Small intestine (tissue), 7 donors: ENCODE data around the gene LEPROT. TPM values are rescaled to one million over a fixed set of nuclear protein-coding genes. Genes with fewer than 3 reads are reported as not detected.

Experiments
- DNase-seq, 2 donors: peaks; one replicate each; pipeline versions ENCODE4 v3.0.0 to v3.0.0-alpha.2; 2013
- FAIRE-seq: peaks from 2 replicates; lab custom pipeline; 2012; peaks lifted over from hg19 to GRCh38; lab: Jason Lieb, UNC
- H3K27ac ChIP-seq, 3 donors: one replicate each; pipeline ENCODE4 v1.5.1; 2013; ENCODE audit warnings: low read length in 2 of 3, mild to moderate bottlenecking in 2 of 3, control low read depth in 1 of 3, inconsistent platforms in 1 of 3, low read depth in 1 of 3, moderate library complexity in 1 of 3
- H3K27me3 ChIP-seq, 3 donors: one replicate each; pipeline ENCODE4 v1.6.1; 2013; ENCODE audit warnings: low read length in 3 of 3, inconsistent platforms in 1 of 3; ENCODE audit not compliant: control insufficient read depth in 3 of 3, insufficient read depth in 3 of 3
- H3K36me3 ChIP-seq, 3 donors: one replicate each; pipeline ENCODE4 v1.6.1; 2013; ENCODE audit warnings: low read length in 3 of 3, inconsistent platforms in 1 of 3, low read depth in 1 of 3, mild to moderate bottlenecking in 1 of 3, moderate library complexity in 1 of 3; ENCODE audit not compliant: control insufficient read depth in 3 of 3, insufficient read depth in 2 of 3
- H3K4me1 ChIP-seq, 3 donors: one replicate each; pipeline ENCODE4 v1.6.1; 2013; ENCODE audit warnings: low read length in 2 of 3, inconsistent platforms in 1 of 3, low read depth in 1 of 3, mild to moderate bottlenecking in 1 of 3, moderate library complexity in 1 of 3; ENCODE audit not compliant: control insufficient read depth in 3 of 3, insufficient read depth in 2 of 3
- H3K4me3 ChIP-seq, 3 donors: one replicate each; pipeline ENCODE4 v1.5.1; 2013; ENCODE audit warnings: low read length in 3 of 3, control low read depth in 1 of 3, inconsistent platforms in 1 of 3, low read depth in 1 of 3, mild to moderate bottlenecking in 1 of 3, moderate library complexity in 1 of 3
- H3K9me3 ChIP-seq, 2 donors: one replicate each; pipeline ENCODE4 v1.6.1; 2013; ENCODE audit warnings: low read depth in 1 of 2, low read length in 1 of 2; ENCODE audit not compliant: control insufficient read depth in 2 of 2, insufficient read depth in 1 of 2
- WGBS, 3 donors: extraction: QIAGEN DNeasy Blood & Tissue Kit; methylation state at CpG; one replicate each; pipeline ENCODE4 v1.1.7; 2013; 5-methylcytosine and 5-hydroxymethylcytosine counted together
- polyA plus RNA-seq, 4 donors: library from polyadenylated mRNA; stranded (reverse) in 3 of 4; unstranded in 1 of 4; fragments of 200-250 nt in 3 of 4; fragments of 120-200 nt in 1 of 4; gene quantifications; one replicate each; pipeline versions ENCODE4 v1.2.1 to v1.2.3, GENCODE V29; 2013
- donor health status: healthy with polysubstance abuse.
- donor health status: control.
- donor health status: control.
- donor health status: Bipolar disorder and iron deficiency.
- donor health status: healthy.

LEPROT gene
- polyA plus RNA-seq, 4 donors, result 14.1 to 61.5 (median 25.2) TPM

GRCh38 chr1:65435987-65436386 lies 15.5 kb downstream of the LEPROT start:
- WGBS, 3 donors, result 83 to 89% (median 86%) methylated on average over 2 of the region's 2 CpGs
- H3K27me3 ChIP-seq, result no peaks in the 10 kb centered on the region
- FAIRE-seq (no peak), DNase-seq (no peak)
- H3K27ac ChIP-seq, result no peak overlapping the region
- no peaks in the 10 kb centered on the region for H3K4me1 ChIP-seq
- no peaks in the 10 kb centered on the region for H3K9me3 ChIP-seq
- peaks cover 0 to 10% (median 7%) of the 10 kb centered on the region in 3 donors for H3K36me3 ChIP-seq
- H3K4me3 ChIP-seq, result no peak overlapping the region

DNA sequence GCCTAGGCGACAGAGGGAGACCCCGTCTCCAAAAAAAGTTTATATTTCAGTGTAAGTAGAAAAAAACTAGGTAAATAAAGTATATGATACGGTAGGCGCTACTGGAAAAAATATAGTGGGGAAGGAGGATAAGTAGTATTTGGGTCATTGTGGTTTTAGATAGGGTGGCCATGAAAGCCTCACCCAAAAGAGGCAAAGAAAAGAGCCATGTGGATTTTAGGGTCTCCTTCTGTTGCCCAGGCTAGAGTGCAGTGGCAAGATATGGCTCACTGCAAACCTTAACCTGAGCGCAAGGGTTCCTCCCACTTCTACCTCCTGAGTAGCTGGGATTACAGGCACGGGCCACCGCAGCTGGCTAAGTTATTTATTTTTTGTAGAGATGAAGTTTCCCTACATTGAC lies 17.1 kb downstream of the LEPROT start:
- Histone ChIP-seq H3K4me1 (no peaks in the 10 kb centered on the region), H3K27ac (no peak overlapping the region), H3K36me3 (peaks cover 0 to 7% (median 4%) of the 10 kb centered on the region in 3 donors), H3K9me3 (no peaks in the 10 kb centered on the region), H3K4me3 (no peak overlapping the region), H3K27me3 (no peaks in the 10 kb centered on the region)
- FAIRE-seq (no peak), DNase-seq (no peak)
- 96 to 98% (median 97%) methylated on average over 7 of the region's 7 CpGs for WGBS, 3 donors

DNA sequence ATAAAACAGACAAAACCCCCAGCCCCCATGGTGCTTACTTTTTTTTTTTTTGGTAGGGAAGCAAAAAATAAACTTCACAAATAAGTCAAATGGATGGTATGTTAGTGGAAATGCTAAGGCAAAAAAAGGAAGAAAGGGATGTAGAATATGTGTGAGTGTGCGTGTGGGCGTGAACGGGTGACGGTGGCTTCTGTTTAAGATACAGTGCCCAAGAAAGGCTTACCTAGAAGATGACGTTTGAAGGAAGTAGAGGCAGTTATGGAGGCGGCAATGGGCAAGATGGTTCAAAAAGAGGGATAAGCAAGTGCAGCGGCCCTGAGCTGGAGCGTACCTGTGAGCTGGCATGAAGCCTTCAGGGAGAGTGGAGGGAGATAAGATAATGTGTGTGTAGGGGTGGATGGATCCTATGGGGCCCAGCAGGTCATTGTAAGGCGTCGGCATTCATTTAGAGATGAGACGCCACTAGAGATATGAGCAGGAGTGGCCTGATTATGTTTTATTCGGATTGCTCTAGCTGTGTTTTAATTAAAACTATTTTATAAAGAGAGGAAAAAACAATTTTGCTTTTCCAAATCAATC lies 19.9 kb downstream of the LEPROT start:
- FAIRE-seq (no peak), DNase-seq (no peak)
- Histone ChIP-seq H3K36me3 (peaks cover 0 to 2% (median 0%) of the 10 kb centered on the region in 3 donors), H3K9me3 (no peaks in the 10 kb centered on the region), H3K4me1 (no peaks in the 10 kb centered on the region), H3K27ac (no peak overlapping the region), H3K27me3 (no peaks in the 10 kb centered on the region), H3K4me3 (no peak overlapping the region)
- 78 to 86% (median 79%) methylated on average over 12 of the region's 12 CpGs for WGBS, 3 donors

GRCh38 chr1:65440915-65441314 lies 20.4 kb downstream of the LEPROT start:
- Histone ChIP-seq H3K4me1 (no peaks in the 10 kb centered on the region), H3K27ac (no peak overlapping the region), H3K27me3 (no peaks in the 10 kb centered on the region), H3K36me3 (peaks cover 0 to 2% (median 0%) of the 10 kb centered on the region in 3 donors), H3K9me3 (no peaks in the 10 kb centered on the region), H3K4me3 (no peak overlapping the region)
- 58 to 81% (median 71%) methylated on average over 1 of the region's 1 CpG for WGBS, 3 donors
- FAIRE-seq (no peak), DNase-seq (no peak)

- no peaks in the 10 kb centered on the region for H3K9me3 ChIP-seq
- H3K27me3 ChIP-seq, result no peaks in the 10 kb centered on the region
- H3K4me3 ChIP-seq, result no peak overlapping the region
- peaks cover 0 to 2% (median 0%) of the 10 kb centered on the region in 3 donors for H3K36me3 ChIP-seq
- DNase-seq, result no peak
- 42 to 51% (median 47%) methylated on average over 3 of the region's 3 CpGs for WGBS, 3 donors
- H3K4me1 ChIP-seq, result no peaks in the 10 kb centered on the region
- FAIRE-seq, result no peak
- H3K27ac ChIP-seq, result no peak overlapping the region
These were observed 21.0 kb downstream of the LEPROT start for GRCh38 chr1:65441464-65441863.

DNA sequence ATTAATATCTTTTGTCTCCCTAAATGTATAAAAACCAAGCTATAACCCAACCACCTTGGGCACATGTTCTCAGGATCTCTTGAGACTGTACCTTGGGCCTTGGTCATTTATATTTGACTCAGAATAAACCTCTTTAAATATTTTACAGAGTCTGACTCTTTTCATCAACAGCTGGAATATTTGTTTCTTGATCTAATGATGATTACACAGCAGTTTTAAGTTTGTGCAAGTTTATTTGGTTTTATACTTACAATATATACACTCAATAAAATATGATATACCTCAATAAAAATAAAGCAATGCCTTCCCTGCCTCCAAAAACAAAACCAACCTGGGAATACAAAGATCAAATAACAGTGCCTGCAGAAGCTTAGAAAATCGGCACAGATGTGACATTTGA lies 22.0 kb downstream of the LEPROT start:
- H3K27ac ChIP-seq, result no peak overlapping the region
- no peaks in the 10 kb centered on the region for H3K9me3 ChIP-seq
- H3K4me3 ChIP-seq, result no peak overlapping the region
- FAIRE-seq, result no peak
- no peaks in the 10 kb centered on the region for H3K4me1 ChIP-seq
- H3K27me3 ChIP-seq, result no peaks in the 10 kb centered on the region
- H3K36me3 ChIP-seq, result no peaks in the 10 kb centered on the region
- 89 to 95% (median 94%) methylated on average over 1 of the region's 1 CpG for WGBS, 3 donors
- DNase-seq, result no peak

GRCh38 chr1:65443647-65444046 lies 23.2 kb downstream of the LEPROT start:
- WGBS, 3 donors, result 79 to 90% (median 82%) methylated on average over 2 of the region's 2 CpGs
- Histone ChIP-seq H3K4me1 (no peaks in the 10 kb centered on the region), H3K4me3 (no peak overlapping the region), H3K36me3 (no peaks in the 10 kb centered on the region), H3K27ac (no peak overlapping the region), H3K9me3 (no peaks in the 10 kb centered on the region), H3K27me3 (no peaks in the 10 kb centered on the region)
- DNase-seq, result no peak
- no peak for FAIRE-seq

- H3K27me3 ChIP-seq, result no peaks in the 10 kb centered on the region
- no peak overlapping the region for H3K4me3 ChIP-seq
- H3K27ac ChIP-seq, result no peak overlapping the region
- no peaks in the 10 kb centered on the region for H3K36me3 ChIP-seq
- no peaks in the 10 kb centered on the region for H3K4me1 ChIP-seq
- no peaks in the 10 kb centered on the region for H3K9me3 ChIP-seq
- WGBS, 3 donors, result 75 to 94% (median 83%) methylated on average over 5 of the region's 5 CpGs
- no peak for FAIRE-seq
- no peak for DNase-seq
These were observed 23.7 kb downstream of the LEPROT start for GRCh38 chr1:65444128-65444640.

DNA sequence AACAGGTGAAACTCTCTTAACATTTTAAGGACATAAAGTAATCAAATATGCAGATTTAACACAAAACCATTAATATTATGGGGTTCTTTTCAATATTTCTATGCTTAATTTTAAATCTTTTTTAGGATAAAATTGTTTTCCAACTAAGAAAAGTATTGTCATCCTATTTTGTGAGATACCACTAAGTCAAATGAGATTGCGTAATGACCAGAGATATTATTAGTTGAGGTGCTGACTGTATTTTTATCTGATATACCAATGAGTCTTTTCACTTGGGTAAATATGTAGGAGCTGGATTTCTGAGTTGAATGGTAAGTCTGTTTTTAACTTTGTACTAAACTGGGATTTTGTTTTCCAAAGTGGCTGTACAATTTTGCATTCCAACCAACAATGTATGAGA lies 25.4 kb downstream of the LEPROT start:
- no peak for DNase-seq
- Histone ChIP-seq H3K27me3 (no peaks in the 10 kb centered on the region), H3K36me3 (no peaks in the 10 kb centered on the region), H3K4me1 (no peaks in the 10 kb centered on the region), H3K4me3 (no peak overlapping the region), H3K27ac (no peak overlapping the region), H3K9me3 (no peaks in the 10 kb centered on the region)
- FAIRE-seq, result no peak
- WGBS, 3 donors, result 98 to 100% (median 100%) methylated on average over 1 of the region's 1 CpG
